Stimulated activated CD4-positive, alpha-beta T cell treated with anti-CD3 and anti-CD28 coated beads, Interleukin-15, amount 100 ng/mL, for 24 hours (primary cell): ENCODE data around the gene WDR18.

Experiments used
- DNase-seq: peaks from one replicate; pipeline ENCODE4 v3.0.0-alpha.2; 2020

The WDR18 gene

DNA sequence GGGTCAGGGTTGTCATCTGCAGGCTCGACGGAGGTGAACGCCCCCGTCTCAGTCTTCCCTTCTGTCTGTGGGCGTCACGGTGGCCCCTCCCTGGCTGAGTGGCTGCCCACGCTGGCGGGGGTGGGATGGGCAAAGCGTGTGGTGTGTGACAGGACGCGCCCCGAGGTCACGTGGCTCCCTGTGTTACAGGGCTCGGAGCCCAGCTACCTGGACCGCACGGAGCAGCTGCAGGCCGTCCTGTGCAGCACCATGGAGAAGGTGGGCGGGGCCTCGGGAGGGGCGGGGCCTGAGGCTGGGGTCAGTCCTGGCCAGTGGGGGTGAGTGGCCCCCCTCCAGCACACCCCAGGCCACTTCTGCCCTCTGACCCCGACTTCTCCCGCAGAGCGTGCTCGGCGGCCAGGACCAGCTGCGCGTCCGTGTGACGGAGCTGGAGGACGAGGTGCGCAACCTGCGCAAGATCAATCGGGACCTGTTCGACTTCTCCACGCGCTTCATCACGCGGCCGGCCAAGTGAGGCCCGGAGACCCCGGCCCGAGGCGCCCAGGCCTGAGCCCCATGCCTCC is 9.8 kb downstream of the WDR18 start:
- DNase-seq = no peak

DNA sequence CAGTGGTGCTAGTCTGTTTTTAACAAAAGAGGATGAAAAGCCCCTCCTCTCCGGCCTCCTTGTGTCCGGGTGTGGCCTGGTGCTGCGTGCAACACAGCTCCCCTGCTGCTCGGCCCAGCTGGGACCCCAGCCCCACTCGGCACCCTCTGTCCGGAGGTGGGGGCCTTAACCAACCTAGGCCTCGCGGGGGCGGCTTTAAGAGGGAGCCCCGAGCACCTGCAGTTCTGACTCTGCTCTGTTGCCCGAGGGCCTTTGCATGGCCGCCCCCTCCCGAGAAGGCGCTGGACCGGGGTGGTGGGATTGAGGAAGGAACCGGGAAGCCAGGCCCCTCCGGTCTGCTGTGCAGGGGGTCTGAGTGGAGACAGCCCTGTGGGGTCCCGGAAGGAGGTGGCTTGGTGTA is 10.4 kb downstream of the WDR18 start:
- DNase-seq = no peak

DNA sequence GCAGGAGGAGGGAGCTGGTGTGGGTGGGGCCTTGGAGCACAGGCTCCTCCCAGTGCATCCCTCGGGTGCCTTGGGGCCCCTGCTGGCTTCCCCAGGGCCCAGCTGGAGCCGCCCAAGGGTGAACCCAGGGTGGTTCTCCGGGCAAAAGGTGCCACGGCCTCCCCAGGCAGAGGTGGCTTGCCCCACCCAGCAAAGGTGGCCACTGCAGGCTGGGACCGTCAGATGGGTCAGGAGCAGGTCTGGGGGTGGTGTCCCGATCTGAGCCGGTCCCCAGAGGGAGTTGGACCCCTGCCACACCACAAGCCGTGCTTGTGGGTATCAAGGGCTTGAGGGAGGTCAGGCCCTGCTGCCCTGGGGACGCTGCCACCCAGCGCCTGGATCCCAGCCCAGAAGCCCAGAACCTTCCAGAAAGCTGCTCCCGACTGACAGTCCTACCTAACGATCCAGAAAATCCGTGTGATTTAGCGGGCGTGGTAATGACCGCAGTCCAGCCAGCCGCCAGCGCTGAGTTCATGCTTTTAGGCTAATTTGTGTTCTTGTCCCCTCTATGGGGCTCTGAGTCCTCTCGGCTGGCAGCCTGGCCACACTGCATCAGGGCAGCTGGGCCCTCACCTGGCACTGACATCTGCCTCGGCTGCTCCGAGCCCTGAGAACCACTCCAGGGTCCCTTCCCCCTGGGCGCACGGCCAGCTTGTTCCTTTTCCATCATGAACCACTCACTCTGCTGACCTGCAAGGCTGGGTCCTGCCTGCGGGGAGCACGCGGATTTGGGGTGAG is 11.1 kb downstream of the WDR18 start:
- DNase-seq = no peak

DNA sequence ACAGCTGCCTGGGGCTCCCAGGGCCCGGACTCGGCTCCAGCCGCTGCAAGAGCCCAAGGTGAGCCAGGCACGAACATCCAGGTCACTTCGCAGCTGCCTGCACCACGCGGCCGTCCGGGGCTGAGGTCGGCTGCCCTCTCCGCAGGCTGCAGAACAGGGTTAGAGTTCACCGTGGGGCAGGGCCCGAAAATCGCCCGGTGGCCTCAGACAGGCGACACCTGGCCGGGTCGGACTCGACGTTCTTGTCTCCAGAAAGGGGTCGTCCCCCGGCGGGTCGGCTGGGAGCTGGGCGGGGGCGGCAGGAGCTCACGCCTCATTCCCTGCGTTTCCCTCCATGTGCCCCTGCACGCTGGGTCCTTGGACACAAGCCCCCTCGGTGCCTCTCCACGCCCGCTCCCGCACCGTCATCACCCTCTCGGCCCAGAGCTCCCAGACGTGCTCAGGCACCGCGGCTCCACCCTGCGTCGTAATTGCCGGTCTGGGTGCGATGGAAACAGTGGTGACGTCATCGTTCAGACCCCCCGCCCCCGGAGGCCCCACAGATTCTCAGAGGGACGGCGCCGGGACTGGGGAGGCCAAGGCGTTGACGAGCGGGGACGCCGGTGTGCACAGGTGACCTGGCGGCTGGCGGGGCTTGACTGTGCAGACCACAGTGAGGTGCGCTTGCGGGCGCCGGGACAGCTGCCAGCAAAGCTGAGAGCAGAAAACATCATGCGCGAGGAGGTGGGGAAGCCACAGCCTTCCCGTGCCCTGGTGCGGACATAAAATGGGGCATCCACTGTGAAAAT is 12.1 kb downstream of the WDR18 start:
- DNase-seq = peak; percentile 71

DNA sequence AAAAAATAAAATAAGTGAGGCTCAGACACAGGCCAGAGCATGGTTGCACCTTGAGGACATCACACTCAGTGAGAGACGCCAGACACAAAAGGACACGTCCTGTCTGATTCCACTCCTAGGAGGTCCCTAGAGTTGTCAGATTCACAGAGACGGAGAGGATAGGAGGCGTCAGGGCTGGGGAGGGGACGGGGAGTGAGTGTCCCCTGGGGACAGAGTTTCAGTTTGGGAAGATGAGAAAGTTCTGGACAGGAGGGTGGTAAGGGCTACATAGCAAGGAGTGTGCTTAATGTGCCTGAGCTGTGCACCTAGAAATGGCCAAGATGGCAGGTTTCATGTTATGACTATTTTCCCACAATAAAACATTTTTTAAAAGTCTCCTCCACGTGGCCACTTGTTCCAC is 13.9 kb downstream of the WDR18 start:
- DNase-seq = no peak

DNA sequence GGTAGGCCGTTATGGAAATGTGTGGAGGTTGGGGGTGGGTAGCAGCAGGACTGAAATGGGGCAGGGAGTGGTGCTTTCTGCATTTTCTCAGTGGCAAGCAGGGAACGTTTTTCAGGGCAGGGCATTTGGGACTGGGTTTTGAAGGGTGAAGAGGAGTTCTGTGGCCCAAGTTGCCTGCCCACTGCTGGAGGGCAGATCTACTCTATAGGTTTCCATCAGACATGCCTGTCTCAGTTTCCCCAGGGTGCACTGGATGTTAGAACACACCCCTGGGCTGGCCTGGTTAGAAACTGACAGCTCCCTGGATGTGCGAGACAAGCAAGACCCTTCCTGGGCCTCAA is 15.2 kb downstream of the WDR18 start:
- DNase-seq = no peak

DNA sequence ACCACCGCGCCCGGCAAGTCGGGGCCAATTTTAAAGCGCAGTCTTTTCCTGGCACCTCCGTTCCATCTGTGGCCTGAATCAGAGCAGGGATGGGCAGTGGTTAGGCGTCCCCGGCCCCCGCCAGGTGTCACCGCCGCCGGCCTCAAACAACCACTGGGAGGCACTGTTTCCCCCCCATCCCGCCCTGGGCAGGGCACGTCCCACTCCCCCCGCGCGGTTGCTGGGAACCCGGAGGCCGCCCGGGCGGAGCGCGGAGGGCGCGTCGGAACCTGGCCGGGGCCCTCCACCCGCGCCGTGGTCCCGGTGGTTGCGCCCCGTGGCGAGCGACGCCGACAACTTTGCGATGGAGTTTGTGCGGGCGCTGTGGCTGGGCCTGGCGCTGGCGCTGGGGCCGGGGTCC is 15.9 kb downstream of the WDR18 start, which contains the start of gene GRIN3B:
GRIN3B (plus strand) TSS at position 325 of the 400 bp plus-strand sequence; CDS start at position 344, 19 bp downstream.
- DNase-seq = peak; percentile 83

DNA sequence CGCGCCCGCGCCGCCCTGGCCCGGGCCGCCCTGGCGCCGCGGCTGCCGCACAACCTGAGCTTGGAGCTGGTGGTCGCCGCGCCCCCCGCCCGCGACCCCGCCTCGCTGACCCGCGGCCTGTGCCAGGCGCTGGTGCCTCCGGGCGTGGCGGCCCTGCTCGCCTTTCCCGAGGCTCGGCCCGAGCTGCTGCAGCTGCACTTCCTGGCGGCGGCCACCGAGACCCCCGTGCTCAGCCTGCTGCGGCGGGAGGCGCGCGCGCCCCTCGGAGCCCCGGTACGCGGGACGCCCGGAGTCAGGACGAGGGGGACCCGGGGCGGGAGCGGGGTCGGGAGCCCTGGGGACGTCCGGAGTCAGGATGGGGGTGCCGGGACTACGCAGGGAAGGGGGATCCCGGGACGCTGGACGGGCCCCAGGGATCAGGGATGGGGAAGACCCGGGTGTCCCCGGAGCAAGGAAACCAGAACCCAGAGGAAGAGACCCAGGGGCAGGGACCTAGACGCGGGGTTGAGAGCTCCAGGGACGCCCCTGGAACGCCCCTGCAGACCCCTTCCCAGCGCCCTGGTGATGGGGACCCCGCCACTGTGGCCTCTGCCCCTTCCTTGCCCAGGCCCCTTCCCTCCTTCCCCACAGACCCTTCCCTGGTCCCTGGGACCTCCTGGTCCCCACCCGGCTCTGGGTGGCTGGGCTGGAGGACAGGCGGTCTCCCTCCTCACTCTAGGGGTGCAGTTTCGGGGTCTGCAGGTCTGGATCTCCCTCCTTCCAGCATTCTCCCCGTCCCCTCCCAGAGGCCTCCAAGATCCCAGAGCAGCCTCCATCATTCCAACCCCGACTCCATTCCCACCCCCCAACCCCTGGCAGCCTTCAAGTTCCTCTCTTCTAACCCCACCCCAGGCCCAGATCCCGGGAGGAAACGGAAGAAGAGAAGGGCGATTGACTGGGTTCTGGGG is 16.7 kb downstream of the WDR18 start:
- no peak for DNase-seq

DNA sequence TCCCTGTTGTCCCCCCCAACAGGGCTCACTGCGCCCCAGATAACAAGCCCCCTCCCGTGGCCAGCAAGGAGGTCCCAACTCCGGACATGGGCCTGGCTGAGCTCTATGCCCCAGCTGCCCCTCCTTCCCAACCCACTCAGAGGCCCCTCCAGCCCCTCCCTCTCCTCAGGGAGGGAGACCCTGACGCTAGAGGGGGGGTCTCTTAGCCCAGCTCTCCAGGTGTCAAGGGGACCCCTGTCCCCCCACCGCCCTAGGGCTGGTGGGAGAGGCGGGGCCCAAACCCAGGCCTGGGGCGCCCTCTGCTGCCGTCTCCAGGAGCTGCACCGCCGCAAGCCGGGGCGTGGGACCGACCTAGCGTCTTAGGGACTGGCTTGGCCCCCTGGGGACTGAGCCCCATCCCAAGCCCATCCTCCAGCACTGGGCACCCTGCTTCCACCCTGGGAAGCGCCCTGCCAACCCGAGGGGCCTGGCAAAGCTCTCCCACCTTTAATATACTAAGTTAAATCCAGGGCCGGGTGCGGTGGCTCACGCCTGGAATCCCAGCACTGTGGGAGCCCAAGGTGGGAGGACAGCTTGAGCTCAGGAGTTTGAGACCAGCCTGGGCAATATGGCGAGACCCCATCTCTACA is 17.5 kb downstream of the WDR18 start:
- DNase-seq = peak; percentile 79

DNA sequence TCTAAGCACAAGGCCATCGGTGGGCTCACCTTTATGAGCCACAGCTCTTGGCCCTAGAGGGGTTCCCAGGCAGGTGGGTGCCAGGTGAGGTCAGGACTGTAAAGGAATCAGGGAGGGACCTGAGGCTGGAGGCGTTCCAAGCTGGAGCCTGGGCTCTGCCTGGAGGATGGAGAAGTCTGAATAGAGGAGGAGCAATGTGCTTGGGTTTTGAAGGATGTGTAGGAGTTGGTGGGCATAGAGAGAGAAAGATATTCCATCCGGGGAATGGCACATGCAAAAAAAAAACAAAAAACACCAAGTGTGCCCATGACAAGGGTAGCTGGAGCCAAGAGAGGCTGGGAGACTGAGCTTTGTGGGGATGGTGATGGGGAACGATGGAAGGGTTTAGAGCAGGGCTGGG is 18.5 kb downstream of the WDR18 start:
- no peak for DNase-seq

DNA sequence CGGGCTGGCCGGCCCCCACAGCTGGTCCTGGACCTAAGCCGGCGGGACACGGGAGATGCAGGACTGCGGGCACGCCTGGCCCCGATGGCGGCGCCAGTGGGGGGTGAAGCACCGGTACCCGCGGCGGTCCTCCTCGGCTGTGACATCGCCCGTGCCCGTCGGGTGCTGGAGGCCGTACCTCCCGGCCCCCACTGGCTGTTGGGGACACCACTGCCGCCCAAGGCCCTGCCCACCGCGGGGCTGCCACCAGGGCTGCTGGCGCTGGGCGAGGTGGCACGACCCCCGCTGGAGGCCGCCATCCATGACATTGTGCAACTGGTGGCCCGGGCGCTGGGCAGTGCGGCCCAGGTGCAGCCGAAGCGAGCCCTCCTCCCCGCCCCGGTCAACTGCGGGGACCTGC is 19.1 kb downstream of the WDR18 start:
- no peak for DNase-seq

DNA sequence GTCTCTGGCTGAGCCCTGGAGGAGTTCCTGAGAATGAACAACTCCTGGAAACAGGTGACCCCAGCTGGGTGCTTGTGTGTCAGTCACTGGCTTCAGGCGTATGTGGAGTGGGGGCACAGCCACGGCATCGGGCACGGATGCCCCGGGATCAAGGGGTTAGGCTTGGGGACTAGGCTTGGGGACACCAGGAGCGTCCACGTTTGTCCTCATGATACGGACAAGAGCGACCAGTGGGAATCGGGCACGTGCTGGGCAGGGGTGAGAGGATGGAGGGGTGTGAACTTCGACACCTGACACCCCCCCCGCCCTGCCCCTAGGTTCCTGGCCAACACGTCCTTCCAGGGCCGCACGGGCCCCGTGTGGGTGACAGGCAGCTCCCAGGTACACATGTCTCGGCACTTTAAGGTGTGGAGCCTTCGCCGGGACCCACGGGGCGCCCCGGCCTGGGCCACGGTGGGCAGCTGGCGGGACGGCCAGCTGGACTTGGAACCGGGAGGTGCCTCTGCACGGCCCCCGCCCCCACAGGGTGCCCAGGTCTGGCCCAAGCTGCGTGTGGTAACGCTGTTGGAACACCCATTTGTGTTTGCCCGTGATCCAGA is 20.2 kb downstream of the WDR18 start:
- DNase-seq = no peak

DNA sequence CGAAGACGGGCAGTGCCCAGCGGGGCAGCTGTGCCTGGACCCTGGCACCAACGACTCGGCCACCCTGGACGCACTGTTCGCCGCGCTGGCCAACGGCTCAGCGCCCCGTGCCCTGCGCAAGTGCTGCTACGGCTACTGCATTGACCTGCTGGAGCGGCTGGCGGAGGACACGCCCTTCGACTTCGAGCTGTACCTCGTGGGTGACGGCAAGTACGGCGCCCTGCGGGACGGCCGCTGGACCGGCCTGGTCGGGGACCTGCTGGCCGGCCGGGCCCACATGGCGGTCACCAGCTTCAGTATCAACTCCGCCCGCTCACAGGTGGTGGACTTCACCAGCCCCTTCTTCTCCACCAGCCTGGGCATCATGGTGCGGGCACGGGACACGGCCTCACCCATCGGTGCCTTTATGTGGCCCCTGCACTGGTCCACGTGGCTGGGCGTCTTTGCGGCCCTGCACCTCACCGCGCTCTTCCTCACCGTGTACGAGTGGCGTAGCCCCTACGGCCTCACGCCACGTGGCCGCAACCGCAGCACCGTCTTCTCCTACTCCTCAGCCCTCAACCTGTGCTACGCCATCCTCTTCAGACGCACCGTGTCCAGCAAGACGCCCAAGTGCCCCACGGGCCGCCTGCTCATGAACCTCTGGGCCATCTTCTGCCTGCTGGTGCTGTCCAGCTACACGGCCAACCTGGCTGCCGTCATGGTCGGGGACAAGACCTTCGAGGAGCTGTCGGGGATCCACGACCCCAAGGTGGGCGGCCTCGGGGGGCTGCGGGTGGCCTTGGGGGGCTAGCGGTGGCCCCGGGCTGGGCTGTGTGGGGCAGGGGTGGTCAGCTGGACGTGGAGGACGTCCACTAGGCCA is 20.9 kb downstream of the WDR18 start:
- DNase-seq = no peak

DNA sequence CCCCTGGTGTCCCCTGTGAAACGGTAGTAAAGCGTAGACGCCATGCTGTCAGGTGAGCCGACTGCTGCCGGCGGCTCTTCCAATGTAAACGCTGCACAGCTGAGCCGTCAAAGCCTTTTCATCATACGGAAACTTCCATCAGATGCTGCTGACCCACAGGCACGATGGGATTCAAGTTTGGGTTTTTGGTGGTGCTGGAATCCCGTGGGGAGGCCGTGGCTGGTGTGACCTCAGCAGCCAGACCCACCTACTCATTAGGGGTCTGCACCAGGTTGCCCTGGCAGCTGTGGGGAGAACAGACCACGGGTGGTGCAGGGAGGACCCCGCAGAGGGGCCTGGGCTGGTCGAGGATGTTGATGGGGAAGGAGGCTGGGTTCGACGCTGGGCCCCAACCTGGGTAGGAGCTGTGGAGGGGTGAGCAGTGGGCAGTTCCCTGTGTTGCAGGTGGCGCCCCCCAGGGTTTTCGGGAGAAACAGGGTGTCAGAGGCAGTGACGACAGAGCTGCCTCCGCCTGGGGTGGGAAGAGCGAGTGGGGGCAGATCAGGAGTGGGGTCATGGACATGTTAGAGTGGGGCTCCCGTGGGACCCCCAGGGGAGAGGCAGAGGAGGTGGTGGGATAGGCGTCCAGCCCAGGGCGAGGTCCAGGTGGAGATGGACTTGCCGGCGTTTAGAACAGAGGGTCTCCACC is 22.7 kb downstream of the WDR18 start:
- no peak for DNase-seq

DNA sequence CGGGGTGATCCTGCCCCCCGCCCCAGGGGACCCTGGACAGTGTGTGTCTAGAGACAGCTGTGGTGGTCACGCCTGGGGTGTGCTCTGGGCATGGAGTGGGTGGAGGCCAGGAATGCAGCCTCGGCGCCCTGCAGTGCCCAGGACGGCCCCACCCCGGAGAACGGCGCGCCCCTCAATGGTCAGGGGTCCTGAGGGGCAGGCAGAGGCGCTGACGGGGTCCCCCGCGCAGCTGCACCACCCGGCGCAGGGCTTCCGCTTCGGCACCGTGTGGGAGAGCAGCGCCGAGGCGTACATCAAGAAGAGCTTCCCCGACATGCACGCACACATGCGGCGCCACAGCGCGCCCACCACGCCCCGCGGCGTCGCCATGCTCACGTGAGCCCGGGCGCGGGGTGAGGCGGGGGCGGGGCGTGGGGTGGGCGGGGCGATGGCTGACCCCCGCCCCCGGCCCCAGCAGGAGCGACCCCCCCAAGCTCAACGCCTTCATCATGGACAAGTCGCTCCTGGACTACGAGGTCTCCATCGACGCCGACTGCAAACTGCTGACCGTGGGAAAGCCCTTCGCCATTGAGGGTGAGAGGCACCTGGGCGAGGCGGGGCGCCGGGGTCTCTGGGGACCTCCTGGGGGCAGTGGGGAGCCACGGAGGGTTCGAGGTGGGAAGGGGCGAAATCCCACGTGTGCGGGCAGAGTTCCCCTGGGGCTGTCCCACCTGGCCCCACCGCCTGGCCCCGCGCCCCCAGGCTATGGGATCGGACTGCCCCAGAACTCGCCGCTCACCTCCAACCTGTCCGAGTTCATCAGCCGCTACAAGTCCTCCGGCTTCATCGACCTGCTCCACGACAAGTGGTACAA is 23.5 kb downstream of the WDR18 start:
- no peak for DNase-seq

DNA sequence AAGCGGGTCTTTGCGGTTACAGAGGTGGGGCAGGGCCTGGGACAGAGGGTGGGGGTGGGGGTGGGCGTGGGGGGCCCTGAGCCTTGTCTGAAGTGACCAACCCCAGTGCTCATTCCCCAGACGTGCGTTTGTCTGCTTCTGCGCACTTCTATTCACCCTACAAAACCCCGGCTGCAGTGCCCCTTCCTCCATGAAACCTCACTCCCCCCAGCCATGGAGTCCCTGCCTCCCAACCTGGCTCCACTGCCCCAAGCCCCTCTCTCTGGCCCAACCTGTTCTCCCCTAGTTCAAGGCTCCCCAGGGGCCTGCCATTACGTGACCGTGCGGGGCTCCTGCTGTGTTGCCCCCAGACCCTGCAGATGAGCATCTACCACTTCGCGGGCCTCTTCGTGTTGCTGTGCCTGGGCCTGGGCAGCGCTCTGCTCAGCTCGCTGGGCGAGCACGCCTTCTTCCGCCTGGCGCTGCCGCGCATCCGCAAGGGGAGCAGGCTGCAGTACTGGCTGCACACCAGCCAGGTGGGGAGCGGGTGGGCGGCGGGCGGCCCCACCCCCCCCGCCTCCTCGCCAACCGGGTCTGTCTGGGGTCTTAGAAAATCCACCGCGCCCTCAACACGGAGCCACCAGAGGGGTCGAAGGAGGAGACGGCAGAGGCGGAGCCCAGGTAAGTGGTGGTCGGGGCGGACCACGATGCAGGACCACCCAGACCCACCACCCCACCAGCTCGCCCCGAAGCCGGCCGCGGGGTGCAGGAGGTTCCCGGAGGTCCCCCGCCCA is 24.3 kb downstream of the WDR18 start:
- no peak for DNase-seq

DNA sequence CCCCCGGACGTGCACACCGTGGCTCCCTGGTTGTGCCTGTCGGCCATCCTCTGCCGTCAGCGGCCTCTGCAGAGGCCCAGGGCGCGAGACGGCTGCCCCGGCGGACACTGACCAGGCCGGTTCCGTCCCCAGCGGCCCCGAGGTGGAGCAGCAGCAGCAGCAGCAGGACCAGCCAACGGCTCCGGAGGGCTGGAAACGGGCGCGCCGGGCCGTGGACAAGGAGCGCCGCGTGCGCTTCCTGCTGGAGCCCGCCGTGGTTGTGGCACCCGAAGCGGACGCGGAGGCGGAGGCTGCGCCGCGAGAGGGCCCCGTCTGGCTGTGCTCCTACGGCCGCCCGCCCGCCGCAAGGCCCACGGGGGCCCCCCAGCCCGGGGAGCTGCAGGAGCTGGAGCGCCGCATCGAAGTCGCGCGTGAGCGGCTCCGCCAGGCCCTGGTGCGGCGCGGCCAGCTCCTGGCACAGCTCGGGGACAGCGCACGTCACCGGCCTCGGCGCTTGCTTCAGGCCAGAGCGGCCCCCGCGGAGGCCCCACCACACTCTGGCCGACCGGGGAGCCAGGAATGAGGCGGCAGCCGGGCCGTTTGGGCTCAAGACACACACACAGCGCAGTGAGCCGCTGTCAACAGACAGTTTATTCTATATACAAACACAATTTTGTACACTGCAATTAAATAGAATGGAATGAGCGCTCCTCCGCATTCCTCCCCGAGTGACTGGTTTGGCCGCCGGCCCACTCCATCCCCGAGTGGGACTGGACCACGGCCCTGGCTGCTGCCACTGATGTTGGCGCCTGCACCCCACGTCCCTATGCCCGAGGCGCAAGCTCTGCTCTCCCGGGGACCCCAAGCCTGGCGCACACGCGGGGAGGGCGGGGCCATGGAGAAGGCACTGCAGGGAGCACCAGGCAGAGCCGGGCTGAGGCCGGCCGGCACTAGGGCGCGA is 25.2 kb downstream of the WDR18 start:
- DNase-seq = no peak
